Smooth muscle cell (in vitro differentiated cells): ENCODE results near the gene TEX29. TPM values are rescaled to one million over a fixed set of nuclear protein-coding genes. Genes with fewer than 3 reads are reported as not detected.

Experiments
- DNase-seq: peaks from one replicate; lab custom pipeline; 2025; ENCODE audit not compliant: unreplicated experiment; lab: John Stamatoyannopoulos, UW
- H2AFZ ChIP-seq: fragments of 200-600 bp; sonication (generic); 2 replicates; pipeline ENCODE4 v1.6.0; 2016; ENCODE audit warnings: antibody characterized with exemption, low read depth, mild to moderate bottlenecking
- H3F3A ChIP-seq: fragments of 200-600 bp; sonication (generic); 2 replicates; pipeline ENCODE4 v1.6.0; 2017; ENCODE audit warnings: antibody characterized with exemption, low read depth
- H3K27ac ChIP-seq: fragments of 200-600 bp; sonication (generic); 2 replicates; pipeline ENCODE4 v1.5.1; 2016; ENCODE audit warnings: low read depth, mild to moderate bottlenecking
- H3K27me3 ChIP-seq: fragments of 200-600 bp; sonication (generic); 2 replicates; pipeline ENCODE4 v1.6.1; 2016; ENCODE audit warnings: low read depth, mild to moderate bottlenecking
- H3K36me3 ChIP-seq: fragments of 200-600 bp; sonication (generic); 2 replicates; pipeline ENCODE4 v1.5.1; 2016; ENCODE audit warnings: low read depth
- H3K4me1 ChIP-seq: fragments of 200-600 bp; sonication (generic); 2 replicates; pipeline ENCODE4 v1.5.1; 2016; ENCODE audit warnings: low read depth
- H3K4me2 ChIP-seq: fragments of 200-600 bp; sonication (generic); 2 replicates; pipeline ENCODE4 v1.6.0; 2016; ENCODE audit warnings: mild to moderate bottlenecking
- H3K4me3 ChIP-seq: fragments of 200-600 bp; sonication (generic); 2 replicates; pipeline ENCODE4 v1.5.1; 2016; ENCODE audit warnings: mild to moderate bottlenecking
- H3K79me2 ChIP-seq: fragments of 200-600 bp; sonication (generic); 2 replicates; pipeline ENCODE4 v1.6.0; 2016; ENCODE audit warnings: low read depth, mild to moderate bottlenecking
- H3K9ac ChIP-seq: fragments of 200-600 bp; sonication (generic); 2 replicates; pipeline ENCODE4 v1.6.0; 2016; ENCODE audit warnings: low read depth
- H3K9me3 ChIP-seq: fragments of 200-600 bp; sonication (generic); replicated peaks from 2 replicates; pipeline ENCODE4 v1.5.1; 2016; ENCODE audit warnings: low read depth
- H4K20me1 ChIP-seq: fragments of 200-600 bp; sonication (generic); 2 replicates; pipeline ENCODE4 v1.6.0; 2016; ENCODE audit warnings: low read depth
- WGBS: methylation state at CpG from one replicate; pipeline ENCODE4 v1.1.7; 2016; ENCODE audit warnings: low lambda C conversion rate; 5-methylcytosine and 5-hydroxymethylcytosine counted together
- polyA plus RNA-seq: library from polyadenylated mRNA; unstranded; fragments of >200 nt; fragmentation: Nextera tagmentation; extraction: Ambion mirVana; gene quantifications from 2 replicates; pipeline ENCODE4 v1.2.1, GENCODE V29; 2016
- total RNA-seq: library from RNA; depleted of rRNA; stranded (reverse); fragments of >200 nt; gene quantifications from 2 replicates; pipeline ENCODE4 v1.2.3, GENCODE V29; 2014
- TF ChIP-seq, protein P1 (sequence below): fragments of 200-600 bp; sonication (generic); IDR thresholded peaks from 2 replicates; pipeline ENCODE4 v1.5.1; 2017; ENCODE audit warnings: borderline replicate concordance, mild to moderate bottlenecking, antibody characterized with exemption; ENCODE audit not compliant: insufficient read depth, poor library complexity, severe bottlenecking

The TEX29 gene
- total and polyA plus RNA-seq, 2 experiments from 2014 or later, result 1.0 to 4.4 TPM

DNA sequence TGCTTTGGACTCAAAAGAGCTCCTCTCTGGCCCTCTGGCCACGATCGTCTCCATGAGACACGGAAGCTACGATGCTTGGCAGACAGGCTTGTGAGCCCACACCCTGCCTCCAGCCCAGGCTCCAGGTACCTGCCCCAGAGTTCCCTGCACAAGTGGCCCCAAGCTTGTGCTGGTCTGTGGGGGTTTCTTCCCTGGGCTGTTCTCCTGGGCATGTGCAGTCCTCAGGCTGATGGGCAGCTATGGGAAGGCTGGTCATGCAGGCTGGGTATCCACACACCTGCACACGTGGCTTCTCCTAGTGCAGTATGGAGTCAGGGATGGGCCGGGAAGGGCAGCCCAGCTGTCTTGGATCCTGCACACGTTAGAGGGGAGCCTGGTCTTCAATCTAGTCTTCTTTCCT is 43.1 kb downstream of the TEX29 start:
- Histone ChIP-seq H2AFZ (no peak overlapping the region), H3K9ac (no peak overlapping the region), H3K27ac (no peak overlapping the region), H3K36me3 (no peaks in the 10 kb centered on the region), H3K9me3 (no peaks in the 10 kb centered on the region), H3F3A (no peaks in the 10 kb centered on the region), H4K20me1 (no peaks in the 10 kb centered on the region), H3K4me3 (no peak overlapping the region), H3K27me3 (peaks cover 17% of the 10 kb centered on the region), H3K79me2 (no peaks in the 10 kb centered on the region), H3K4me2 (no peak overlapping the region), H3K4me1 (no peaks in the 10 kb centered on the region)
- no peak for DNase-seq
- 89% methylated on average over 7 of the region's 7 CpGs for WGBS
- TF ChIP-seq, protein P1, sequence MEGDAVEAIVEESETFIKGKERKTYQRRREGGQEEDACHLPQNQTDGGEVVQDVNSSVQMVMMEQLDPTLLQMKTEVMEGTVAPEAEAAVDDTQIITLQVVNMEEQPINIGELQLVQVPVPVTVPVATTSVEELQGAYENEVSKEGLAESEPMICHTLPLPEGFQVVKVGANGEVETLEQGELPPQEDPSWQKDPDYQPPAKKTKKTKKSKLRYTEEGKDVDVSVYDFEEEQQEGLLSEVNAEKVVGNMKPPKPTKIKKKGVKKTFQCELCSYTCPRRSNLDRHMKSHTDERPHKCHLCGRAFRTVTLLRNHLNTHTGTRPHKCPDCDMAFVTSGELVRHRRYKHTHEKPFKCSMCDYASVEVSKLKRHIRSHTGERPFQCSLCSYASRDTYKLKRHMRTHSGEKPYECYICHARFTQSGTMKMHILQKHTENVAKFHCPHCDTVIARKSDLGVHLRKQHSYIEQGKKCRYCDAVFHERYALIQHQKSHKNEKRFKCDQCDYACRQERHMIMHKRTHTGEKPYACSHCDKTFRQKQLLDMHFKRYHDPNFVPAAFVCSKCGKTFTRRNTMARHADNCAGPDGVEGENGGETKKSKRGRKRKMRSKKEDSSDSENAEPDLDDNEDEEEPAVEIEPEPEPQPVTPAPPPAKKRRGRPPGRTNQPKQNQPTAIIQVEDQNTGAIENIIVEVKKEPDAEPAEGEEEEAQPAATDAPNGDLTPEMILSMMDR, result no peak

DNA sequence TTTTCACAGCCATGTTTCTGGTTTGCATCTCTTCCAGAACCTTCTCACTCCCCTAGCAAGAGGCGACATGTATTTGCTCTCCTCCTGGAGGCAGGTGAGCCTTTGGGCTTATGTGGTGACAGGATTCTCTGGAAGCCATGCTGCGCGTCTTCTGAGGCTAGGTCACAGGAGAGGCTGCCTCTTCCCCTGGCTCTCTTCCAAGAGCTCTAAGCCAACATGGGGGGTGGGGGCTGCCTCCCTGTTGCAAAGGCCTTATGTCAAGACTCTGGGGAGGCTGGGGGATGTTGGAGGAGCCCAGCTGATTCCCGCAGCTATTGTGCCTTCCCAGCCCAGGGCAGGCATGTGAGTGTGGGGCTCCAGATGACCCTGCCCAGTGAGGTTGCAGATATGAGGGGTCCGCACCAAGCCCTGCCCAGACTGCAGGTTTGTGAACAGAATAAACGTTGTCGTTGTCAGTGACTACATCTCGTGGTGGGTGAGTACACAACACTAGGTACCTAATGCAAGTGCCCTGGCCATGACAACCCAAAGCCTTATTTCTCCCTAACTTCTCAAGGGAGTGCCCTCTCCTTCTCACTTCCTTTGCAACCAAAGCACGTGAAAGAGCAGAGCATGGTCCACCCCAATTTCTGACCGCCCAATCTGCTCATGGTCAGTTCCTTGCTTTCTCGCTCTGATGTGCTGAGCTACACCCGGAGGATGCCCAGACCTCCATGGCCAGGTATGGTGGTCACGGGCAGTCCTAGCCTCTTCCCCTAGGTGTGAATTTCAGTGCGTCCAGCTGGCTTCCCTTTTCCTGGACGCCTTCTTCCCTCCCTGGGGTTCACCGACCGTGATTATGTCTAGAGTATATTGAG is 44.9 kb downstream of the TEX29 start:
- H3K27ac ChIP-seq, result no peak overlapping the region
- DNase-seq, result no peak
- no peaks in the 10 kb centered on the region for H3K9me3 ChIP-seq
- H3K4me3 ChIP-seq, result no peak overlapping the region
- H3K36me3 ChIP-seq, result no peaks in the 10 kb centered on the region
- no peak overlapping the region for H3K9ac ChIP-seq
- H3K27me3 ChIP-seq, result peaks cover 17% of the 10 kb centered on the region
- H3K4me2 ChIP-seq, result no peak overlapping the region
- no peaks in the 10 kb centered on the region for H3K4me1 ChIP-seq
- H3K79me2 ChIP-seq, result no peaks in the 10 kb centered on the region
- TF ChIP-seq, protein P1, result no peak
- H4K20me1 ChIP-seq, result no peaks in the 10 kb centered on the region
- H3F3A ChIP-seq, result no peaks in the 10 kb centered on the region
- 92% methylated on average over 17 of the region's 17 CpGs for WGBS
- no peak overlapping the region for H2AFZ ChIP-seq

DNA sequence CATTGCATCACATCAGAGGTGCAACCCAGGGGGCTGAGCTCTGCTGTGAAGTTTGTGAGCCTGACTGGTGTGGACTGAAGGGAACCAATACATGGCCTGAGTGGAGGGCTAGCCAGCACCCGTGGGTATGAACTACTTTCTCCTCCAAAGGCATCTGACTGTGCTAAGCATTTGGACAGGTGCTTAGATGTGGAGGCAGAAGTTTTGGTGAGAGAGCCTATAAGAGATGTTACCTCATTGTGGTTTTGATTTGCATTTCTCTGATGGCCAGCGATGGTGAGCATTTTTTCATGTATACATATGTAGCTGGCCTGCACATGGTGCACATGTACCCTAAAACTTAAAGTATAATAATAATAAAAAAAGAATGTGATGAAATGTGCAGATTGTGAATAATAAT is 46.9 kb downstream of the TEX29 start:
- Histone ChIP-seq H3K4me1 (no peaks in the 10 kb centered on the region), H3K4me2 (no peak overlapping the region), H3K4me3 (no peak overlapping the region), H3K9me3 (no peaks in the 10 kb centered on the region), H3F3A (no peaks in the 10 kb centered on the region), H3K27ac (no peak overlapping the region), H4K20me1 (no peaks in the 10 kb centered on the region), H3K36me3 (no peaks in the 10 kb centered on the region), H3K79me2 (no peaks in the 10 kb centered on the region), H3K9ac (no peak overlapping the region), H2AFZ (no peak overlapping the region), H3K27me3 (peaks cover 17% of the 10 kb centered on the region)
- 95% methylated on average over 2 of the region's 2 CpGs for WGBS
- TF ChIP-seq, protein P1, result no peak
- no peak for DNase-seq

DNA sequence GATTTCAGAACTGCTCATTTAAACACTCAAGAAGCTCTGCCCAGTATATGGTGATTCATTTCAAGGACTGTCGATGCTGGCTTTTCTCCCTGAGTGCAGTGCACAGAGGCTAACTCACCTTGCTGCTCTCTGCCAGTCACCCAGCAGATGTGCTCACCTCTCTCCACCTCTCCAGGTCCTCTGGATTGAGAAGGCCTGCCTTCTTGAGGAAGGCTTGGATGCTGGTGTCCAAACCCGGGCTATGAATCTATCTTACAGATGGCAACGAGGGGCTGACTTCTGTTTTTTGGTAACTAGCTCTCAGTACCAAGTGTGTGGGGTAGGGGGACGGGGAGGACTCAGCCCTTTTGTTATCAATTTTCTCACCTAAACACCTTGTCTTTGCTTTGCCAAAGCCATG is 47.6 kb downstream of the TEX29 start:
- H3K27me3 ChIP-seq, result peaks cover 12% of the 10 kb centered on the region
- TF ChIP-seq, protein P1, result no peak
- whole genome bisulfite sequencing, result 91% methylated on average over 4 of the region's 4 CpGs
- H3F3A ChIP-seq, result no peaks in the 10 kb centered on the region
- no peak overlapping the region for H3K4me3 ChIP-seq
- no peak overlapping the region for H3K27ac ChIP-seq
- no peaks in the 10 kb centered on the region for H4K20me1 ChIP-seq
- H3K9ac ChIP-seq, result no peak overlapping the region
- no peaks in the 10 kb centered on the region for H3K4me1 ChIP-seq
- no peak overlapping the region for H3K4me2 ChIP-seq
- H2AFZ ChIP-seq, result no peak overlapping the region
- DNase-seq, result no peak
- H3K9me3 ChIP-seq, result no peaks in the 10 kb centered on the region
- H3K36me3 ChIP-seq, result no peaks in the 10 kb centered on the region
- H3K79me2 ChIP-seq, result no peaks in the 10 kb centered on the region
